ENCODE measurements around the gene CHCT1. TPM values are rescaled to one million over a fixed set of nuclear protein-coding genes. Genes with fewer than 3 reads are reported as not detected.

The CHCT1 gene
- total and polyA plus RNA-seq, 2 donors (not counting 3 experiments of a cell fraction or from before 2014, with no cell fraction given): not detected

DNA sequence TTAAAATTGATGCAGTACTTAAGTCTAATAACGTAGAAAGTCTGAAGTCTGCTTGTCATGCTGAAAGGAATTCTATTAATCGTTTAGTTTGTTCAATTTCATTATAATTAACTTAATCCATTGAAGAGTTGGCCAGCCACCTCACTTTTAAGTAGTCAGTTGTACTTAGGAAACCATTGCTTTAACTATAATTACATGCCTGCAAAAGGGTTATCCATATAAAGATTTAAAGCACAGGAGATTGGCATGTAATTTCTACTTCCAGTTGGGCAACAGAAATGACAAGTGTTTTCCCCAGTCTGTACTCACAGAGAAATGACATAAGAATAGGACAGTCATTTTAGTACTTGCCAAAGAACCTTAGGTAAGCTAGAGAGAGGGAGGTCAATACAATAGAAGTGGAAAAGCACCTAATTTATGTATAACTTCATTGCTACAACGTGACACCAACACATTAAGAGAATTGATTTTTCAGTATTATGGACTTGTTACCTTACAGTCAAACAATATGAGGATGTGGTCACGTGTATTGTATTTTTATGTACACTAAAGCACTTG, 26.7 kb upstream of the CHCT1 start:
- Histone ChIP-seq H3K4me2 (ENCODE audit: insufficient read depth, low read length) (no peak overlapping the region), H3K27me3 (ENCODE audit: control insufficient read depth in 2 of 2, insufficient read depth in 2 of 2, low read length in 2 of 2) (no peaks in the 10 kb centered on the region), H3K79me2 (ENCODE audit: control insufficient read depth, insufficient read depth, low read length) (peaks cover 13% of the 10 kb centered on the region), H3K27ac (ENCODE audit: insufficient read depth, low read depth, low read length) (no peak overlapping the region), H3K36me3 (ENCODE audit: control insufficient read depth in 2 of 2, extremely low read depth in 1 of 2, insufficient read depth in 2 of 2, low read length in 2 of 2) (no peaks in the 10 kb centered on the region), H2AFZ (ENCODE audit: low read depth, low read length) (no peak overlapping the region), H3K4me3 (replicated peaks in 1 of 3; ENCODE audit: insufficient read depth in 1 of 3, low read depth in 1 of 3, low read length in 3 of 3) (no peak overlapping the region), H3K9me3 (replicated peaks; ENCODE audit: control insufficient read depth, insufficient read depth, low read length) (no peaks in the 10 kb centered on the region), H3K9me1 (replicated peaks; ENCODE audit: control insufficient read depth, extremely low read depth, insufficient read depth, low read length) (no peaks in the 10 kb centered on the region), H3K4me1 (ENCODE audit: control insufficient read depth, extremely low read depth, insufficient read depth, low read length) (peaks cover 12% of the 10 kb centered on the region), H3K9ac (replicated peaks; ENCODE audit: extremely low read depth, insufficient read depth, low read length) (no peak overlapping the region), H4K20me1 (replicated peaks; ENCODE audit: control insufficient read depth, extremely low read depth, insufficient read depth, low read length) (no peaks in the 10 kb centered on the region)
- no TSS peak for BruUV-seq (replicated peaks)
- TF ChIP-seq GATA2 (IDR thresholded peaks at IDR 0.05; ENCODE audit: insufficient read depth, insufficient read length, low read depth, low read length) (no peak), POLR2AphosphoS5 (IDR thresholded peaks at IDR 0.05; ENCODE audit: insufficient read depth, low read depth, low read length) (no peak), FOS (IDR thresholded peaks at IDR 0.05; ENCODE audit: borderline replicate concordance, insufficient read depth, low read length) (no peak), EZH2 (IDR thresholded peaks at IDR 0.05; ENCODE audit: borderline replicate concordance, low read depth, low read length, severe bottlenecking) (no peak), JUN (IDR thresholded peaks at IDR 0.05; ENCODE audit: borderline replicate concordance, insufficient read depth, insufficient read length, low read depth) (no peak), MYC (IDR thresholded peaks at IDR 0.05; ENCODE audit: low read depth, low read length) (no peak), POLR2A (IDR thresholded peaks at IDR 0.05; ENCODE audit: low read depth, low read length) (no peak)
- TF ChIP-seq, protein P1, sequence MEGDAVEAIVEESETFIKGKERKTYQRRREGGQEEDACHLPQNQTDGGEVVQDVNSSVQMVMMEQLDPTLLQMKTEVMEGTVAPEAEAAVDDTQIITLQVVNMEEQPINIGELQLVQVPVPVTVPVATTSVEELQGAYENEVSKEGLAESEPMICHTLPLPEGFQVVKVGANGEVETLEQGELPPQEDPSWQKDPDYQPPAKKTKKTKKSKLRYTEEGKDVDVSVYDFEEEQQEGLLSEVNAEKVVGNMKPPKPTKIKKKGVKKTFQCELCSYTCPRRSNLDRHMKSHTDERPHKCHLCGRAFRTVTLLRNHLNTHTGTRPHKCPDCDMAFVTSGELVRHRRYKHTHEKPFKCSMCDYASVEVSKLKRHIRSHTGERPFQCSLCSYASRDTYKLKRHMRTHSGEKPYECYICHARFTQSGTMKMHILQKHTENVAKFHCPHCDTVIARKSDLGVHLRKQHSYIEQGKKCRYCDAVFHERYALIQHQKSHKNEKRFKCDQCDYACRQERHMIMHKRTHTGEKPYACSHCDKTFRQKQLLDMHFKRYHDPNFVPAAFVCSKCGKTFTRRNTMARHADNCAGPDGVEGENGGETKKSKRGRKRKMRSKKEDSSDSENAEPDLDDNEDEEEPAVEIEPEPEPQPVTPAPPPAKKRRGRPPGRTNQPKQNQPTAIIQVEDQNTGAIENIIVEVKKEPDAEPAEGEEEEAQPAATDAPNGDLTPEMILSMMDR (IDR thresholded peaks at IDR 0.05; ENCODE audit: extremely low read depth in 1 of 2, insufficient read depth in 1 of 2, low read depth in 1 of 2, low read length in 2 of 2): no peak
- TF ChIP-seq, protein P2, sequence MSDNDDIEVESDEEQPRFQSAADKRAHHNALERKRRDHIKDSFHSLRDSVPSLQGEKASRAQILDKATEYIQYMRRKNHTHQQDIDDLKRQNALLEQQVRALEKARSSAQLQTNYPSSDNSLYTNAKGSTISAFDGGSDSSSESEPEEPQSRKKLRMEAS (IDR thresholded peaks at IDR 0.05; ENCODE audit: insufficient read depth, insufficient read length): no peak
- dilution Hi-C loops (cut with MboI; ENCODE audit: extremely low pct_ligation_motif_present, low sequenced_read_pairs): no loop called here
- CTCF ChIA-PET: interaction anchor here (0.9 to 1.6 kb wide), 2 partner anchors 25 to 164 kb away, joined by 3 to 7 read pairs; no protein-coding TSS in a partner anchor
- DNase-seq (ENCODE audit: low read depth, low spot score): no peak
- intact Hi-C loops (cut with micrococcal nuclease): loop anchor here (10.0 kb wide), 1 partner anchor 251 kb away; the partner anchor contains the start of gene CA4
- no peak for FAIRE-seq
- POLR2A ChIA-PET: no interaction called here
